ENCODE data around the gene SDK1.

Gene SDK1

GRCh38 chr7:3560495-3560894, 259.4 kb downstream of the SDK1 start:
- TF ChIP-seq, protein P1, sequence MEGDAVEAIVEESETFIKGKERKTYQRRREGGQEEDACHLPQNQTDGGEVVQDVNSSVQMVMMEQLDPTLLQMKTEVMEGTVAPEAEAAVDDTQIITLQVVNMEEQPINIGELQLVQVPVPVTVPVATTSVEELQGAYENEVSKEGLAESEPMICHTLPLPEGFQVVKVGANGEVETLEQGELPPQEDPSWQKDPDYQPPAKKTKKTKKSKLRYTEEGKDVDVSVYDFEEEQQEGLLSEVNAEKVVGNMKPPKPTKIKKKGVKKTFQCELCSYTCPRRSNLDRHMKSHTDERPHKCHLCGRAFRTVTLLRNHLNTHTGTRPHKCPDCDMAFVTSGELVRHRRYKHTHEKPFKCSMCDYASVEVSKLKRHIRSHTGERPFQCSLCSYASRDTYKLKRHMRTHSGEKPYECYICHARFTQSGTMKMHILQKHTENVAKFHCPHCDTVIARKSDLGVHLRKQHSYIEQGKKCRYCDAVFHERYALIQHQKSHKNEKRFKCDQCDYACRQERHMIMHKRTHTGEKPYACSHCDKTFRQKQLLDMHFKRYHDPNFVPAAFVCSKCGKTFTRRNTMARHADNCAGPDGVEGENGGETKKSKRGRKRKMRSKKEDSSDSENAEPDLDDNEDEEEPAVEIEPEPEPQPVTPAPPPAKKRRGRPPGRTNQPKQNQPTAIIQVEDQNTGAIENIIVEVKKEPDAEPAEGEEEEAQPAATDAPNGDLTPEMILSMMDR (IDR thresholded peaks at IDR 0.05; ENCODE audit: insufficient read depth, low read depth, low read length, missing control alignments): no peak
- DNase-seq (ENCODE audit: low read depth): no peak
- no peak overlapping the region for H3K4me3 ChIP-seq (ENCODE audit: low read depth, low read length)

- H3K4me3 ChIP-seq (ENCODE audit: low read depth, low read length): no peak overlapping the region
- DNase-seq (ENCODE audit: low read depth): no peak
- TF ChIP-seq, protein P1 (IDR thresholded peaks at IDR 0.05; ENCODE audit: insufficient read depth, low read depth, low read length, missing control alignments): no peak
These were observed 260.9 kb downstream of the SDK1 start for GRCh38 chr7:3561932-3562331.

GRCh38 chr7:3564231-3564630, 263.2 kb downstream of the SDK1 start:
- TF ChIP-seq, protein P1 (IDR thresholded peaks at IDR 0.05; ENCODE audit: insufficient read depth, low read depth, low read length, missing control alignments): no peak
- H3K4me3 ChIP-seq (ENCODE audit: low read depth, low read length): no peak overlapping the region
- DNase-seq (ENCODE audit: low read depth): no peak

GRCh38 chr7:3568516-3568915, 267.5 kb downstream of the SDK1 start:
- TF ChIP-seq, protein P1 (IDR thresholded peaks at IDR 0.05; ENCODE audit: insufficient read depth, low read depth, low read length, missing control alignments): no peak
- no peak for DNase-seq (ENCODE audit: low read depth)
- no peak overlapping the region for H3K4me3 ChIP-seq (ENCODE audit: low read depth, low read length)

GRCh38 chr7:3569643-3570042, 268.6 kb downstream of the SDK1 start:
- H3K4me3 ChIP-seq (ENCODE audit: low read depth, low read length): no peak overlapping the region
- TF ChIP-seq, protein P1 (IDR thresholded peaks at IDR 0.05; ENCODE audit: insufficient read depth, low read depth, low read length, missing control alignments): no peak
- DNase-seq (ENCODE audit: low read depth): no peak

- H3K4me3 ChIP-seq (ENCODE audit: low read depth, low read length): no peak overlapping the region
These were observed 272.1 kb downstream of the SDK1 start for GRCh38 chr7:3573151-3573550.

DNA sequence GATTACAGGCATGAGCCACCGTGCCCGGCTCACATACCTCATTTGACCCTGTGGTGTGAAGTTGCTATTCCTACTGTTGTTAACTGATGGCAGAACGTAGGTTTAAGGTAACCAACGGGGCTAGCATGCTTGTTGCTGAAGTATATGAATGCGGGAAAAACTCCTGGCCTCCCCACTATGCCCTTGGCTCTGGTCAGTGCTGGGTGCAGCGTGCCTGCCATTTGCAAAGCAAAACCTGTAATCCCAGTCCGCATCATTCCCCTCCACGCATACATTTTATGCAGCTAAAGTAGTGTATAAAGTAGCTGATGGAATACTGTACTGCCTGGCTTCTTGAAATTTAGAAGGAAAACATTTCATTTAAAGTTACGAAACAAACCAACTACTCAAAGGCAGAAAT, 273.3 kb downstream of the SDK1 start:
- DNase-seq (ENCODE audit: low read depth): no peak
- H3K4me3 ChIP-seq (ENCODE audit: low read depth, low read length): no peak overlapping the region
- TF ChIP-seq, protein P1 (IDR thresholded peaks at IDR 0.05; ENCODE audit: insufficient read depth, low read depth, low read length, missing control alignments): no peak

More at GRCh38 chr7:3573151-3573550, 272.1 kb downstream of the SDK1 start:
- no peak for DNase-seq (ENCODE audit: low read depth)
- TF ChIP-seq, protein P1 (IDR thresholded peaks at IDR 0.05; ENCODE audit: insufficient read depth, low read depth, low read length, missing control alignments): no peak
